Upper lobe of left lung (tissue), 6 donors: Measurements from ENCODE around the gene ALDH1A3. TPM values are rescaled to one million over a fixed set of nuclear protein-coding genes. Genes with fewer than 3 reads are reported as not detected.

Experiments used
- ATAC-seq, 2 donors: fragments of 200-7000 bp; cut with Tn5 transposase; one replicate each; pipeline ENCODE4 v1.9.1; 2022; ENCODE audit warnings: mild to moderate bottlenecking in 2 of 2, moderate library complexity in 2 of 2; ENCODE audit not compliant: low FRiP score in 2 of 2
- DNase-seq, 2 donors: peaks; one replicate each; pipeline ENCODE4 v3.0.0-alpha.2; 2019 to 2020
- H3K27ac ChIP-seq, 4 donors: fragments of 200-600 bp; sonication (generic); one replicate each; pipeline ENCODE4 v1.5.1; 2016 to 2019
- H3K27me3 ChIP-seq, 4 donors: fragments of 200-600 bp; sonication (generic); one replicate each; pipeline ENCODE4 v1.5.1; 2017 to 2019
- H3K36me3 ChIP-seq, 4 donors: fragments of 200-600 bp; sonication (generic); one replicate each; pipeline ENCODE4 v1.5.1; 2016 to 2019
- H3K4me1 ChIP-seq, 4 donors: fragments of 200-600 bp; sonication (generic); one replicate each; pipeline ENCODE4 v1.5.1; 2018 to 2019
- H3K4me3 ChIP-seq, 4 donors: fragments of 200-600 bp; sonication (generic); one replicate each; pipeline ENCODE4 v1.5.1; 2017 to 2019; ENCODE audit warnings: mild to moderate bottlenecking in 2 of 4, moderate library complexity in 1 of 4
- H3K9me3 ChIP-seq, 4 donors: fragments of 200-600 bp; sonication (generic); one replicate each; pipeline ENCODE4 v1.5.1; 2018 to 2019
- CTCF ChIP-seq, 6 experiments: fragments of 450-650 bp in 4 of 6; fragments of 200-600 bp in 2 of 6; sonication (generic) in 2 of 6; IDR thresholded peaks; one replicate each; pipeline ENCODE4 v1.5.1; 2016 to 2019; ENCODE audit warnings: antibody characterized with exemption in 6 of 6
- EP300 ChIP-seq, 4 donors: sonication (generic); formaldehyde crosslinking; IDR thresholded peaks; one replicate each; pipeline ENCODE4 v1.5.1; 2017; ENCODE audit warnings: antibody characterized with exemption in 4 of 4, control low read depth in 2 of 4
- POLR2A ChIP-seq, 4 donors: fragments of 450-650 bp; IDR thresholded peaks; one replicate each; pipeline ENCODE4 v1.5.1; 2016 to 2017; ENCODE audit warnings: antibody characterized with exemption in 4 of 4, mild to moderate bottlenecking in 2 of 4
- POLR2AphosphoS5 ChIP-seq, 2 donors: sonication (generic); formaldehyde crosslinking; IDR thresholded peaks; one replicate each; pipeline ENCODE4 v1.5.1; 2017; ENCODE audit warnings: antibody characterized with exemption in 2 of 2
- WGBS, 2 donors: methylation state at CpG; one replicate each; pipeline ENCODE4 v1.1.5; 2017 to 2018; 5-methylcytosine and 5-hydroxymethylcytosine counted together
- total RNA-seq, 6 donors: library from RNA; depleted of rRNA in 4 of 6; stranded (reverse); fragments of >200 nt in 4 of 6; gene quantifications; one replicate each; pipeline versions ENCODE4 v1.1.0 to v1.2.1, GENCODE V29; 2016 to 2021
- donor health status: DM: no; HTN: no; CAD: no; lungs with moderate emphysema.
- donor health status: DM: no; HTN: yes; CAD: no; lungs with severe emphysema.

Gene ALDH1A3
- total RNA-seq, 6 donors from 2014 or later: 3.6 to 41.5 (median 14.1) TPM

DNA sequence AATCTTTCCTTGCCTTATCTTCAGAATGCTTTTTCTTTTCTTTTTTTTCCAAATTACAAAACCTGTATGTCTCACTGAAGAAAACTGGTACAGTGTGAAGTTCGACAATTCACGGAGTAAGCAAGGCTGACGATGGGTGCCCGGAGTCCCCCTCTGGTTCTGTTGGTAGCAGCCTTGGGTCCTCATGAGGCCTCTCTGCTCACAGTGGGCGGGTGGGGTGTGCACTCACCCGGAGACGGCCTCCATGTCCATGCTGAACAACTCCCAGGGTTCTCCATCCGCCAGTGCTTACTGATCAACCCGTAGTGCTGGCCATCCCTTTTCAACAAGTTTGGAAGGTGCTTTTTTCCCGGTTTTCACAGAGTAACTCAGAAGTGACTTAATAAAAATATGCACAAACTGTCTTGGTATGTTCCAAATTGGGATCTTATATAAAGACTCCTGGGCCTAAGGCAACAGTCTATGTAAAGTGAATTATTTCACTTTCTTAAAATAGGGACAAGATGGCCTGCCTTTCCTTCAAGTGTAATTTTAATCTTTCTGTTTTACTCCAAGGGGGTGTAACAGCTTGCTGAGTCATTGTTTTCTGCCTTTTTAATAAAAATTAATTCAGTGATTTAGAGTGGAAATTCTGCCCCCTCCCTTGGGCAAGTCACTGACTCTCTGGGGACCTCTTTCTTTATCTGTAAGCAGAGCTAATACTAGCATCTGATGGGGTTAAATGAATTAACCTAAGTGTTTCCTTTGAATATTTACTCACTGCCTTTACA is 63.2 kb downstream of the ALDH1A3 start:
- H3K9me3 ChIP-seq: no peaks in the 10 kb centered on the region
- no peak overlapping the region for H3K27ac ChIP-seq
- no peaks in the 10 kb centered on the region for H3K27me3 ChIP-seq
- TF ChIP-seq POLR2A (IDR thresholded peaks at IDR 0.05) (no peak), POLR2AphosphoS5 (IDR thresholded peaks at IDR 0.05) (no peak), EP300 (IDR thresholded peaks at IDR 0.05) (no peak), CTCF (IDR thresholded peaks at IDR 0.05) (no peak)
- WGBS, 2 donors: 91 to 94% methylated on average over 10 of the region's 10 CpGs
- DNase-seq (no peak), ATAC-seq (no peak)
- H3K36me3 ChIP-seq: no peaks in the 10 kb centered on the region
- H3K4me1 ChIP-seq: peaks cover 0 to 6% (median 0%) of the 10 kb centered on the region in 4 donors
- H3K4me3 ChIP-seq: no peak overlapping the region

DNA sequence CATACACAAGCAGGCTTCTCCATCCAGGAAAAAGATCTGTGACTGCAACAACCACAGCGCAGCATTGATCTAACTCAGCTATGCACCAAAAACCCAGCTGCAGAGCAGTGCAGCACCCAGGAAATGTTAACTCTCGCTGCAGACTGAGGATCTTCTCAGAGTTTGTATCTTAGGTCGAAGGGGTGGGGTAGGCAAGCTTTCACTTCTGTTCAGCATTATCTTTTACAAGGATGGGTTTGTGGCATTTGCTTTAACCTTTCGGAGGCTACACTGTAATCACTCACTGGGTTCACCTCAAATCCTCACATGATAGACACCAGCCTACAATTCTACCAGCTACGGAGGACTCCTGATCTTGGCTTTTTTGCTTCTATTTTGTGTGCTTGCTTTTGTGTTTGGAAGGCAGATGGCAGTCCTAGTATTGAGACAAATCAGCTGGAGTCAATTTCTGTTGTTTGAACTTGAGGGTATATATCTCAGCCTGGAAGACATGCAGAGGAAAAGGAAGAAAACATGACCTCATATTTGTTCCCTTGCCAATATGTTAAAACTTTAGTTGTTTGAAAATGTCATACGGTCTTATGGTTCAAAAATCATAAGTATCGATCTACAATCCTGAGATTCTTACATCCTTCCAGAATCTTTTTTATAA is 64.7 kb downstream of the ALDH1A3 start:
- Histone ChIP-seq H3K27ac (no peak overlapping the region), H3K9me3 (no peaks in the 10 kb centered on the region), H3K4me3 (no peak overlapping the region), H3K27me3 (no peaks in the 10 kb centered on the region), H3K36me3 (no peaks in the 10 kb centered on the region), H3K4me1 (peaks cover 0 to 6% (median 0%) of the 10 kb centered on the region in 4 donors)
- 78 to 79% methylated on average over 7 of the region's 7 CpGs for WGBS, 2 donors
- TF ChIP-seq EP300 (IDR thresholded peaks at IDR 0.05): no peak
- TF ChIP-seq POLR2A (IDR thresholded peaks at IDR 0.05): no peak
- TF ChIP-seq POLR2AphosphoS5 (IDR thresholded peaks at IDR 0.05): no peak
- no peak for TF ChIP-seq CTCF (IDR thresholded peaks at IDR 0.05)
- no peak for DNase-seq
- ATAC-seq: no peak

DNA sequence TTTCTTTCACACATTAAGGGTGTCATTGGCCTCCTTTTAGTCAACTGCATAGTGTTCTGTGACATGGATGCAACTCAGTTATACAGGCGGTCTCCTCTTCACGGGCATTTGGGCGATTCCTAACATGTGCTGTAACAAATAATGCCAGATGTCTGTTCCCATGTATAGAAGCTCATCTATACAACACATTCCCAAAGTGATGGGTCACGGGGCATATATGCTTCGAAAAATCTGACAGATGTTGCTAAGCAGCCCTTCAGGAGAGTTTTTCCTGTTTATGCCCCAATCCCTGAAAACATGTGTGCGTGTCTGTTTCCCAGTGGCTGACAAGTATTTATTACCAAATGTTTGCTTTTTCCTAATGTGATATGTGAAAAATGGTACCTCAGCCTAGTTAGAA is 65.4 kb downstream of the ALDH1A3 start:
- no peak for DNase-seq
- Histone ChIP-seq H3K9me3 (no peaks in the 10 kb centered on the region), H3K27ac (no peak overlapping the region), H3K4me3 (no peak overlapping the region), H3K27me3 (no peaks in the 10 kb centered on the region), H3K36me3 (no peaks in the 10 kb centered on the region), H3K4me1 (peaks cover 0 to 6% (median 0%) of the 10 kb centered on the region in 4 donors)
- no peak for ATAC-seq
- TF ChIP-seq CTCF (IDR thresholded peaks at IDR 0.05): no peak
- TF ChIP-seq EP300 (IDR thresholded peaks at IDR 0.05): no peak
- TF ChIP-seq POLR2AphosphoS5 (IDR thresholded peaks at IDR 0.05): no peak
- no peak for TF ChIP-seq POLR2A (IDR thresholded peaks at IDR 0.05)
- WGBS, 2 donors: 67 to 75% methylated on average over 6 of the region's 6 CpGs

DNA sequence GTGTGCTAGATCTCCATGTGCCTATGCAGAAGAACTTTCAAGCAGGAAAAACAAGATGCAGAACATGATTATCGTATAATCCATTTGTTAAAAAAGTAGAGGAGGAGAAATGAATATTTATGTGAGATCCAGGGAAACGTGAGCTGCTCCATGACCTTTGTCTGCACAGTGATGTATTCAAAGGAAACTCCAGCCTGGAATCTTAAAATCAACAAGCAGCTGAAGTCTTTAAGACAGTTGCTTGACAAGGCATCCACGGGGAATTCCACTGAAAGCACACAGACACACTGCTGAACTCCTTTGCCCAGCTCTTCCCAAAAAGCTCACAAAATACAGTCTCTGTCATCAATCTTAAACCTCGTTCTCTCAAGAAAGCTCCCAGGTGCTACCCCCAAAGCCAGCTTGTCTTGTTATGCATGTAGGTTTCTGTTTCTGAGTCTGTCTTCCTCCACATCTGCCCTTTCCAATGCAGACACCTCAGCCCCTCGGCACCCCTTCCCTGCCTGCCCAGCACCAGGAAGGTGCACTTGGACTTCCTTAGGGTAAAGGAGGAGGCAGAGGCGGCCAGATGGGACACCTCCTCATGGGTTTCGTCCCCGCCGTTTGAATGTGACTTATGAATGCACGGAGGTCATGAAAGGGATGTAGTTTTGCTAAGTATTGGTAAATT is 68.3 kb downstream of the ALDH1A3 start:
- Histone ChIP-seq H3K27ac (no peak overlapping the region), H3K9me3 (no peaks in the 10 kb centered on the region), H3K27me3 (no peaks in the 10 kb centered on the region), H3K4me3 (no peak overlapping the region), H3K4me1 (no peaks in the 10 kb centered on the region), H3K36me3 (no peaks in the 10 kb centered on the region)
- DNase-seq (no peak), ATAC-seq (no peak)
- TF ChIP-seq POLR2A (IDR thresholded peaks at IDR 0.05) (no peak), CTCF (IDR thresholded peaks at IDR 0.05) (no peak), POLR2AphosphoS5 (IDR thresholded peaks at IDR 0.05) (no peak), EP300 (IDR thresholded peaks at IDR 0.05) (no peak)
- WGBS, 2 donors: 61 to 76% methylated on average over 10 of the region's 10 CpGs
